Kidney (tissue), 22 donors: Measurements from ENCODE around the gene SPC24. TPM values are rescaled to one million over a fixed set of nuclear protein-coding genes. Genes with fewer than 3 reads are reported as not detected.

Experiments
- DNase-seq, 5 donors: peaks; one replicate each; pipeline ENCODE4 v3.0.0-alpha.2; 2013 to 2020
- FAIRE-seq: peaks from 2 replicates; lab custom pipeline; 2012; peaks lifted over from hg19 to GRCh38; lab: Jason Lieb, UNC
- H3K27ac ChIP-seq, 2 donors: one replicate each; pipeline ENCODE4 v1.7.0; 2013; ENCODE audit warnings: low read depth in 2 of 2, low read length in 2 of 2, inconsistent platforms in 1 of 2
- H3K27me3 ChIP-seq: one replicate; pipeline ENCODE4 v1.7.1; 2013; ENCODE audit warnings: low read length, inconsistent platforms; ENCODE audit not compliant: control insufficient read depth, insufficient read depth
- H3K36me3 ChIP-seq, 3 donors: one replicate each; pipeline versions ENCODE4 v1.7.0 to v1.7.1; 2013; ENCODE audit warnings: low read length in 3 of 3, control low read depth in 1 of 3, inconsistent platforms in 1 of 3; ENCODE audit not compliant: insufficient read depth in 3 of 3, control insufficient read depth in 2 of 3
- H3K4me1 ChIP-seq, 3 donors: one replicate each; pipeline versions ENCODE4 v1.7.0 to v1.7.1; 2013; ENCODE audit warnings: low read length in 3 of 3, inconsistent platforms in 1 of 3, low read depth in 1 of 3; ENCODE audit not compliant: control insufficient read depth in 2 of 3, insufficient read depth in 2 of 3
- H3K4me3 ChIP-seq, 3 donors: one replicate each; pipeline versions ENCODE4 v1.7.0 to v1.8.1; 2013; ENCODE audit warnings: low read length in 3 of 3, control low read depth in 1 of 3, inconsistent platforms in 1 of 3
- H3K9ac ChIP-seq, 3 donors: one replicate each; pipeline versions ENCODE4 v1.7.0 to v1.7.1; 2013; ENCODE audit warnings: low read length in 3 of 3, control low read depth in 1 of 3, inconsistent platforms in 1 of 3
- H3K9me3 ChIP-seq, 3 donors: one replicate each; pipeline versions ENCODE4 v1.7.0 to v1.7.1; 2013; ENCODE audit warnings: low read length in 3 of 3, control low read depth in 1 of 3, inconsistent platforms in 1 of 3; ENCODE audit not compliant: control insufficient read depth in 2 of 3, insufficient read depth in 1 of 3
- intact Hi-C: fragments of 100-400 bp; cut with DNase I; formaldehyde crosslinking; loops from one replicate; pipeline ENCODE4 v1.11.1; 2022
- long read RNA-seq, 10 donors: library from polyadenylated mRNA in 1 of 10; unstranded in 1 of 10; transcript quantifications; one replicate each; pipeline ENCODE4 v2.0.0 and lab custom pipeline, GENCODE V29; 2021 to 2026
- polyA plus RNA-seq: library from polyadenylated mRNA; stranded (reverse); fragments of 350-450 nt; fragmentation: Illumina TruSeq; extraction: RNeasy Lipid Tissue Mini Kit (QIAGEN cat#74804); gene quantifications from one replicate; pipeline ENCODE4 v1.2.3, GENCODE V29; 2014; ENCODE audit warnings: low read depth, low replicate concordance; ENCODE audit not compliant: insufficient read depth
- total RNA-seq: library from RNA; stranded (reverse); fragmentation: NEBNext Ultra II Directional; extraction: Animal tissue kit (Norgen Biotek cat#: 25700); gene quantifications from one replicate; pipeline ENCODE4 v1.2.1, GENCODE V29; 2021
- TF ChIP-seq, protein P1 (sequence below): IDR thresholded peaks from 3 replicates; pipeline ENCODE4 v1.5.1; 2012; ENCODE audit warnings: mild to moderate bottlenecking, moderate library complexity, borderline replicate concordance; ENCODE audit not compliant: insufficient read depth; ENCODE audit errors: extremely low read depth
- donor health status: control.
- donor health status: control.
- donor health status: control.
- donor health status: control.
- donor health status: control.
- donor health status: DM: yes; HTN: yes; CAD: no.
- donor health status: Normal renal cell carcinoma (clear cell type).

Gene SPC24, protein sequence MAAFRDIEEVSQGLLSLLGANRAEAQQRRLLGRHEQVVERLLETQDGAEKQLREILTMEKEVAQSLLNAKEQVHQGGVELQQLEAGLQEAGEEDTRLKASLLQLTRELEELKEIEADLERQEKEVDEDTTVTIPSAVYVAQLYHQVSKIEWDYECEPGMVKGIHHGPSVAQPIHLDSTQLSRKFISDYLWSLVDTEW
- 1.7 TPM for total RNA-seq
- 0.65 TPM for polyA plus RNA-seq
- long read RNA-seq, donor 1, transcript SPC24-206 (5 exons, 2,315 nt): major isoform, 5 of 5 reads
- long read RNA-seq, donor 1, partial matches to known transcripts: 0 of 5 reads
- long read RNA-seq, donor 1, other reads (novel, unspliced or antisense): 0 of 5 reads
- long read RNA-seq, donor 2, partial matches to known transcripts: 0 of 3 reads
- long read RNA-seq, donor 2, other reads (novel, unspliced or antisense): 0 of 3 reads
- long read RNA-seq, donor 3, partial matches to known transcripts: 0 of 3 reads
- long read RNA-seq, donor 3, other reads (novel, unspliced or antisense): 0 of 3 reads
- long read RNA-seq, donor 4, partial matches to known transcripts: 0 of 5 reads
- long read RNA-seq, donor 4, other reads (novel, unspliced or antisense): 0 of 5 reads
- long read RNA-seq, donor 5, partial matches to known transcripts: 0 of 1 reads
- long read RNA-seq, donor 5, other reads (novel, unspliced or antisense): 0 of 1 reads
- long read RNA-seq, donor 6, partial matches to known transcripts: 0 of 2 reads
- long read RNA-seq, donor 6, other reads (novel, unspliced or antisense): 0 of 2 reads
- long read RNA-seq, donor 7: 0 reads
- long read RNA-seq, donor 8, partial matches to known transcripts: 0 of 4 reads
- long read RNA-seq, donor 8, other reads (novel, unspliced or antisense): 0 of 4 reads
- long read RNA-seq, donor 9, partial matches to known transcripts: 0 of 4 reads
- long read RNA-seq, donor 9, other reads (novel, unspliced or antisense): 0 of 4 reads
- long read RNA-seq, donor 10, partial matches to known transcripts: 33 of 35 reads
- long read RNA-seq, donor 10, other reads (novel, unspliced or antisense): 0 of 35 reads

DNA sequence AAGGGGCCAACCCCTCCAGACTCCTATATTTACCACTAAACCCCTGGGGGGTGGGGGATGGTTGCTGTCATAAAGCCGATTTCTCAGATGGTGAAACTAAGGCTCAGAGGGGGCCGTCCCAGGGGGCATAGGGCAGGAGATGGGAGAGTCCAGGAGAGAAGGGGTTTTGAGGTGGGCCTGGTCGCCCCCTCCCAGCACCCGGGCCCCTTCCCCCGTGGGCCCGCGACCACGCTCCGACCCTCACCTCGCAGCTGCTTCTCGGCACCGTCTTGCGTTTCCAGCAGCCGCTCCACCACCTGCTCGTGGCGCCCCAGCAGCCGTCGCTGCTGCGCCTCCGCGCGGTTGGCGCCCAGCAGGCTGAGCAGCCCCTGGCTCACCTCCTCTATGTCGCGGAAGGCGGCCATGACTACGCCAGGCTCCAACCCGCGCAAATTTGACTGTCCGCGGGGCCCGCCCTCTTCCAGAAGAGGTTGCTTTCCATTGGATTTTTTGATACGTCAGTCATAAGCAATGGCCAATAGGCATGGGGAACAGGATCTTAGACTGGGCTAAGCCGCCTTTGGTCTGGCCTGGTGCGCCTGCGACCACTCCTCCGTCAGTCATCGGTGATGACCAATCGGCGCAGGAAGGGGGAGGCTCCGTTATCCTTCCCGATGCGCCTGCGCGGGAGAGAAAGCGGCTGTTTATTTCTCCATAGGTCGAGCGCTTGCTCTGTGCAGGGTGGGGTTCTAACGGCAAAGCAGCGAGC, at the start of gene SPC24:
TSS of gene SPC24 (minus strand) at position 410 of the 748 bp plus-strand sequence. CDS start at position 404, 6 bp downstream.
- H3K4me1 ChIP-seq: peaks cover 0 to 8% (median 8%) of the 10 kb centered on the region in 3 donors
- H3K36me3 ChIP-seq: no peaks in the 10 kb centered on the region
- H3K9ac ChIP-seq: peak within 1 kb of the TSS in 2 of 3 donors; percentile 47 to 69
- intact Hi-C loops: no loop called here
- TF ChIP-seq, protein P1, sequence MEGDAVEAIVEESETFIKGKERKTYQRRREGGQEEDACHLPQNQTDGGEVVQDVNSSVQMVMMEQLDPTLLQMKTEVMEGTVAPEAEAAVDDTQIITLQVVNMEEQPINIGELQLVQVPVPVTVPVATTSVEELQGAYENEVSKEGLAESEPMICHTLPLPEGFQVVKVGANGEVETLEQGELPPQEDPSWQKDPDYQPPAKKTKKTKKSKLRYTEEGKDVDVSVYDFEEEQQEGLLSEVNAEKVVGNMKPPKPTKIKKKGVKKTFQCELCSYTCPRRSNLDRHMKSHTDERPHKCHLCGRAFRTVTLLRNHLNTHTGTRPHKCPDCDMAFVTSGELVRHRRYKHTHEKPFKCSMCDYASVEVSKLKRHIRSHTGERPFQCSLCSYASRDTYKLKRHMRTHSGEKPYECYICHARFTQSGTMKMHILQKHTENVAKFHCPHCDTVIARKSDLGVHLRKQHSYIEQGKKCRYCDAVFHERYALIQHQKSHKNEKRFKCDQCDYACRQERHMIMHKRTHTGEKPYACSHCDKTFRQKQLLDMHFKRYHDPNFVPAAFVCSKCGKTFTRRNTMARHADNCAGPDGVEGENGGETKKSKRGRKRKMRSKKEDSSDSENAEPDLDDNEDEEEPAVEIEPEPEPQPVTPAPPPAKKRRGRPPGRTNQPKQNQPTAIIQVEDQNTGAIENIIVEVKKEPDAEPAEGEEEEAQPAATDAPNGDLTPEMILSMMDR: no peak
- H3K27me3 ChIP-seq: no peaks in the 10 kb centered on the region
- peak within 1 kb of the TSS; percentile 60 to 78 (median 67) for H3K4me3 ChIP-seq
- peak within 1 kb of the TSS in 1 of 2 donors; percentile 28 for H3K27ac ChIP-seq
- DNase-seq (peak; percentile 98 to 99 (median 98)), FAIRE-seq (peak; percentile 96)
- no peaks in the 10 kb centered on the region for H3K9me3 ChIP-seq

DNA sequence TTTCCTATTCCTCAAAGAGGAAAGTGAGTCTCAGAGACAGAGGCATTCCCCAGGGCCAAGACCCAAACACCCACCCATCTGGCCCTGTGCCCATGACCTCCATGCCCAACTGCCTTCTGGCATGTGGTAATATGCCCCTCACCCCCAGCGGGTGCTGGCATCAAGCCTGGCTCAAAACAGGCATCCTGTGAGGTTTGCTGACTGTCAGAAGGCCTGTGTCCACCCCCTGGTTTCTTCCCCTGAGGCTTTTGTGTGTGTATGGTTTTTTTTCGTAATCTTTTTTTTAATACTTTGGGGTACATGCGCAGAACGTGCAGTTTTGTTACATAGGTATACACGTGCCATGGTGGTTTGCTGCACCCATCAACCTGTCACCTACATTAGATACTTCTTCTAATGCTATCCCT, 49.4 kb upstream of the SPC24 start:
- H3K9me3 ChIP-seq: no peaks in the 10 kb centered on the region
- TF ChIP-seq, protein P1: no peak
- no peak overlapping the region for H3K9ac ChIP-seq
- H3K36me3 ChIP-seq: peaks cover 0 to 4% (median 0%) of the 10 kb centered on the region in 3 donors
- H3K4me3 ChIP-seq: no peak overlapping the region
- peak in 1 of 5 donors; percentile 91 for DNase-seq
- H3K4me1 ChIP-seq: peaks cover 0 to 11% (median 10%) of the 10 kb centered on the region in 3 donors
- peak overlapping the region in 1 of 2 donors; percentile 23 for H3K27ac ChIP-seq
- H3K27me3 ChIP-seq: no peaks in the 10 kb centered on the region
- intact Hi-C loops: loop anchor here (5.0 kb wide), 1 partner anchor 68 kb away; no protein-coding TSS in a partner anchor
- no peak for FAIRE-seq

DNA sequence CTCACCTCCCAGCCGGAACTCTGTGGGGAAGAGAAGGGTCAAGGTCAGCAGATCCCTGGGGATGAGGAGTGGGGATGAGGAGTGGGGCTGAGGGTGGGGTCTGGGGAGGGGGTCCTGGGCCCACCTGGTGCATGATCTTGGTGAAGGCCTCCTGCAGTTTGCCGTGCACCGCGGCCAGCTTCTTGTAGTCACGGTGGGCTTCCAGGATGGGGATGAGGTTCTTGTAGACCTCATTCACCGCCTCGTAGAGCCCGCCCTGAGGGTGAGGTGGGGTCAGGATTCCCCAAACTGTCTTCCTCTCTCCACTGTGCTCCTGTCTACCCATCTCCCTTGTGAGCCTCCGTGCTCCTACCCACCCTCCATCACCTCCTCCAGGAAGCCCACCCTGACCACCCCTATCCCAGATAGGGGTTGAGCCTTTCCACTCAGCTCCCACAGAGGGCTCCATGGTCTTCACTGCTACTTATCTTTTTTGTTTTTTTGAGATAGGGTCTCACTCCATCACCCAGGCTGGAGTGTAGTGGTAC, 48.6 kb upstream of the SPC24 start:
- Histone ChIP-seq H3K36me3 (peaks cover 0 to 7% (median under 1%) of the 10 kb centered on the region in 3 donors), H3K9ac (no peak overlapping the region), H3K4me1 (peaks cover 0 to 14% (median 11%) of the 10 kb centered on the region in 3 donors), H3K27ac (peak overlapping the region; percentile 75 to 85), H3K4me3 (no peak overlapping the region), H3K9me3 (no peaks in the 10 kb centered on the region), H3K27me3 (no peaks in the 10 kb centered on the region)
- TF ChIP-seq, protein P1: no peak
- no peak for DNase-seq
- intact Hi-C loops: loop anchor here (5.0 kb wide), 1 partner anchor 67 kb away; no protein-coding TSS in a partner anchor
- no peak for FAIRE-seq
